Kasumi-1 (cell line): ENCODE results near the gene ANO2.

Experiments used
- DNase-seq, 2 experiments: peaks; one replicate each; lab custom pipeline; 2025; lab: John Stamatoyannopoulos, UW

Gene ANO2

DNA sequence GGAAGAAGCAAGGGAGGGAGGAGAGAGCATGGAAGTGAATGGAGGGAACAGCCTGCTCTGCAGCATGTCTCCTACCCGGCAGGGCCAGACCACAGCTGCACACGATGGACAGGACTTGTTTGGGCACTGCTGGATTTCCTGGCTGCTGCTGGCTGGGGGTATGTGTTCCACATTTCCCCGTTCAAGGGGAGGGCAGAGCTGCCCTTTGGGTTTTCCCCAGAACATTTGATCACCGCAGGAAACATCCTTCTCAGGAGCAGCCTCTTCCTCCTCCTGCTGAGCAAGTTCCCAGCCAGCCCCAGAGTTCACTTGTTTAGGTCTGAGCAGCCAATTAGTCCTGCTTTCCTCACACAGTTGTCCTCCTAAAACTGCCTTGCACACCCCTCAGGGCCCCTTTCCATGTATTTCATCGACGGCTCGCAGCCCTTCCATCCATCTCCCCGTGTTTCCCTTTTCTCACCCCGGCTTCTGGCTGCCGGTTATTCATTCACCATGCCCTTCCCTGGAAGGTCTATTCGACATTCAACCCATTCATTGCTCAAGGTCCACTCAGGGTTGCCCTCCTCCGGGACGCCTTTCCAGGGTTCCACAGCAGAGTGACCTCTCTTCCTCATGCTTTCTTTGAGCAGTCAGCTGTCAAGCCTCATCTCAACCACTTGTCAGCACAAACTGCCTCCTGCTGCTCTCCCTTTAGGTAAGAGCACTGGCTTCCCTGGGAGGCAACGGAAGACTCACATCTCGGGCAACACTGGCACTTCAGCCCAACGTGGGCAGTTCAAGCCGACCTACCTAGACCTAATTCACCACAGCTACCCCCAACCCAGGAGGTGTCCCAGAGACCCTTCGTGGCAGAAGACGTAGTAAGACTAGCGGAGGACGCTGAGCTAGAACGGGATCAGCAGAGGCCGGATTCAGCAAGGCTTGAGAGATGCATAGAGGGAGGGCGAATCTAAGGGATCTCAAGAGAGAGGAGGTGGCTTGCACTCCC lies 20.1 kb upstream of the ANO2 start:
- no peak for DNase-seq

DNA sequence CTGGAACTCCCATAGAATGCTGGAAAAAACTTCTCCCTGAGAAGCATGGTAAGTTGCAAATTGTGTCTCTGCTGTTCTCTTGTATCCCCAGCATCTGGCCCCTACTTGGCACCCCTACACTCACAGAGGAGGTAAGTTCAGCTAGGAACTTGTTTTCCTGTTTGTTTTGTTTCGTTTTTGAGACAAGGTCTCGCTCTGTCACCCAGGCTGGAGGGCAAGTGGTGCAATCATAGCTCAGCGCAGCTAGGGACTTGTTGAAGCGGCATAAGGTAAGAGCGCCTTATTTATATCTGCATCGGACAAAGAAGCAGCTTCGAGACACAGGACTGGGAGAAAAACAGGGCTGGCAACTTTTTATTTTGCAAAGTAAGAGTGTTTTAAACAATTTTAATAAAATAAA lies 18.5 kb upstream of the ANO2 start:
- no peak for DNase-seq

DNA sequence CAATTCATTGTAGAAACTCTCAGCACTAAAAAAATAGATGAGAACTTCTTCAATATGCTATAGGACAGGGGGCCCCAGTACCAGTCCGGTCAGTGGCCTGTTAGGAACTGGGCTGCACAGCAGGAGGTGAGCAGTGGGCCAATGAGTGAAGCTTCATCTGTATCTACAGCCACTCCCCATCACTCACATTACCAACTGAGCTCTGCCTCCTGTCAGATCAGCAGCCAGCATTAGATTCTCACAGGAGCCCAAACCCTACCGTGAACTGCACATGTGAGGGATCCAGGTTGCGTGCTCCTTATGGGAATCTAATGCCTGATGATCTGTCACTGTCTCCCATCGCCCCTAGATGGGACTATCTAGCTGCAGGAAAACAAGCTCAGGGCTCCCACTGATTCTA lies 15.7 kb upstream of the ANO2 start:
- DNase-seq: no peak

DNA sequence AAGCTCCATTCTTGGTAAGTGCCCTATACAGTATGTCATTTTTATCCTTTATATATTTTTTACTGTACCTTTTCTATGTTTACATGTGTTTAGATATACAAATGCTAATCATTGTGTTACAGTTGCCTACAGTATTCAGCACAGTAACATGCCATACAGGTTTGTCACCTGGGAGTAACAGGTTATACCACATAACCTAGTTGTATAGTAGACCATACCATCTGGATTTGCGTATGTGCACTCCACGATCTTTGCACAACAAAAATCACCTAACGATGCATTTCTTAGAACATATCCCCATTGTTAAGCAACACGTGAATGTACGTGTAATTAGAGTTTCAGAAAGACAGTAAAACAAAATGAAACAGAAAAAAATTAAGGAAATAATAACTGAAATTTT lies 11.9 kb upstream of the ANO2 start:
- DNase-seq: no peak

DNA sequence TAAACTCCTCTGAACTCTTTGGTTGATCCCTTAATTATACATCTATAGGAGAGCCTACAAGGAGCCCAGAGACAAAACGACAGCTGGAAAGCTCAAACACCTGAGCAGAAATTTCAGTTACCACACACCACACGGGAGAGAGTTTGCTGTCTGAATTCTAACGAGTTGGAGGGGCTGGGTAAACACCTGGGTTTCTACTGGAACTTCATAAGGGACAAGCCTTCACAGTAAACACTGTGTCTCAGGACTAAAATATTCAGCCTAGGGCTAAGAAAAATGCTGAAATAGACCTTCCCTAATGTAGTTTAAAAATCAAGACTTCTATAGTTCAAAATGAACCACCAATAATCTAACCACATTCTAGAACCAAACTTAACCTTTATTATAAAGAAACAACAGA lies 9.6 kb upstream of the ANO2 start:
- no peak for DNase-seq

DNA sequence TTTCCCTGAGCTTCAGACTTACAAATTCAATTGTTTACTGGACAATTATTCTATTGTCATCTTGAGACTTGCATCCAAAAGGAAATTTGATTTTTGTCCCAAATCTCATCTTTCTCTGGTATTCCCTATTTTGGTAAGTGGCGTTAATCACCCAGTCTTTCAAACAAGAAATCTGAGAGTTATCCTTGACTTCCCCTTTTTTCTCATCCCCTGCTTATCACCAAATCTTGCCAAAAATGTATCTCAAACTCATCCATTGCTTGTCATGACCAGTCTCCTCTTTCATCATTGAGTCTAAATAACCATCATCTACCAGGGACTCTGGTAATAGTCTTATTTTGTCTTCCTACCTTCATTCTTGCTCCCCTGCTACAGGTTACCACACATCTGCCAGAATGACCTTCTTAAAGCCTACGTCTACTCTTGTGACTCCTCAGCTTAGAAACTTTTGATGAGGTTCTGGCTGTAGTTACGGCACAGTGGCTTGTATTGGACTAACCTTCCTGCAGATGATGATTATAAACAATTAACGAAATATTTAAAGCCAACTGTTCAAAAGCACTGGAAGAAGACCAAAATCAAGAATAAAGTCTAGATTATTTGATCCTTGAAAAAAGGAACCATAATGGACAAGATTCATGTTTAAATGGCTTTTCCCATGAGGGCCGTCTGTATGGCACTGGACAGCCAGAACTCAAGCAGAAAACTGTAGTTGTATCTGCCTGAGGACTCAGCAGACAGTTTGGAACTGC lies 9.0 kb upstream of the ANO2 start:
- DNase-seq: no peak

DNA sequence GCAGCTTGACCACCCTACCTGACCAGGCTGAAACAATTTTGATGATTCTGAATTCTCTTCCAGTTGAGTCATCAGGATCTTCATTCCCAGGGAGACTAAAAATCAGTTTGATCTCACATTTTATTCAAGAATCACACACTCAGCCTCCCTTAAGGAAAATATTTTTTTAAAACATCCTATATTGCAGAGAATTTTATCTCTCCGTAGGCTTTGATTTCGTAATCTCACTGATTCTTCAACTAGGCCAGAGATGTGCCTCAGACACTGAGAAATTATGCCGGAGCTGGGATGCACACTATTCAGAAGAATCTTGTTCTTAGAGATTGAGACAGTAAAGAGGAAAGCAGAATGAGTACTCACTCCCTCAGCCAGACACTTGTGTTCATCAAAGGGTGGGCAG lies 7.0 kb upstream of the ANO2 start:
- DNase-seq: no peak

DNA sequence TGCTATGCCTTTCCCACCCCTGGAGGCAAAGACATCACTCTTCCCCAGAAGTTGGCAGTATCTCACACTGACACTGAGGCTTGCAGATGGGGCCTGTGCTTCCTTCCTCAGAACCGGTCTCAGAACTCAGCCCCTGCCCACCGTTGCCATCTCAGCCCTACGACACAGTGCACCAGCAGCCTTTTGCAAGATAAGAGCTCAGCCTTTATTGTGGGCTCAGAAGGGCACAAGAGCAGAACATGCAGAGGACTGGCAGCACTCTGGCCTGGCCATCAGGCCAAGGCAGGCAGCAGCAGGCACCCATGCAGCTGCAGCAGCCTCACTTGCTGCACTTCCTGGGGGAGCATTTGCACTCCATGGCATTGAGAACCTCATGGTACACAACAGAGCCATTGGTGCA lies 3.6 kb upstream of the ANO2 start:
- DNase-seq: no peak

DNA sequence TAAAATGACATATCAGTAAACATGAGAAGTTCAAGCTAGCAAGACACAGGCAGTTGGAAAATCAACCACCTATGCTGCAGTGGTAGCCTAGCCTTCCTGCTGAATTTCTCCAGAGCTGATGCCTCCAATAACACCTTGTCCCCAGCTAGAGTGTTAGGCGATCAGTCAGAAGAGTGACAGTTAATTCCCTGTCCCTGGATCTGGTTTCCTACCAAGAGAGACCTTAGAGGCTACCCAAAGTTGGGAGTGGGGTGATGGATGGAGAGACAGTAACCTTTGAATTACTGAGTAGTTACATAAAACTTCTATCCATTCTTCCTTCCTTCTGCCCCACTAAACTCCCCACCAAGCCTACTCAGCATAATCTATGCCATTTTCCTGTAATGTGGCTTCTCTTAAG lies 1.9 kb upstream of the ANO2 start:
- no peak for DNase-seq

- DNase-seq: no peak
Observed at GRCh38 chr12:5946388-5946787, 1.3 kb upstream of the ANO2 start.

- DNase-seq: no peak
Observed at GRCh38 chr12:5944688-5945070, 380 bp downstream of the ANO2 start.

DNA sequence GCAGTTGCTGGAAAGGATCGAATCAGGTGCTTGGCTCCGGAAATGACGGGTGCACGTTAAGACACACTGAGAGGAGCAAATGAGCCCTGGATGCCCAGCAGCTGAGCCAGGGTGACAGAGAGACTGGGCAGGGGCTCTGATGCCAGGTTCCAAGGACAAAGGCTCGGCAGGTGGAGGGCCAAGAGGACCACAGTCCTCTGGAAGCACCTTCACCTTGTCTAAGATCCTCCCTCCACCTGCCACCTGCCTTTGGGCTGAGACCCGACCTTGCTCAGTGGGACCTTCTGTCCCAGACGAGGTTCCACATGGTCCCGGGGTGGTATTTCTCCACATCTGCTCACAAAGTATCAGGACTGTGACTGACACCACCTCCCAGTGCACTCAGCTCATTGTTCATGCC lies 1.0 kb downstream of the ANO2 start:
- DNase-seq: no peak

- DNase-seq: no peak
Observed at GRCh38 chr12:5941907-5942306, 3.2 kb downstream of the ANO2 start.

GRCh38 chr12:5927732-5928516 lies 17.1 kb downstream of the ANO2 start:
- no peak for DNase-seq

GRCh38 chr12:5925646-5926045 lies 19.4 kb downstream of the ANO2 start:
- no peak for DNase-seq

- DNase-seq: no peak
Observed at GRCh38 chr12:5924342-5924741, 20.7 kb downstream of the ANO2 start.

DNA sequence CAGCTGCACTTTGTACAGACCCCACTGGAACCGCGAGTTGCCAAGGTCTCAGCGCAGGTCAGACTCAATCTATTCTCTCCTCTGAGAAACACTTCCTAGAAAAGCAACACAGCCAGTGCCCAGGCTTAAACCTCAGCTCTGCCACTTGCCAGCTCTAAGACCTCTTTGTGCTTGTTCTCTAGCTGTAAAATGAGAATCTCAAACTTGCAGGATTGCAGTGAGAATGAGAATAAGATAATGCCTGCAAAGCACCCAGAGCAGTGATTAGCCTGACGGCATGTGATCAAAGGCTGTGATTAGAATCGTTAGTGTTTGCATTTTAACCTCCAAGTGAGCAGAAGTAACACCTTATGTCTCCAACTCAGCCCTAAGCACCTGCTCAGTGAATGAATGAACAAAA lies 21.3 kb downstream of the ANO2 start:
- no peak for DNase-seq

GRCh38 chr12:5923043-5923605 lies 21.9 kb downstream of the ANO2 start:
- no peak for DNase-seq

- no peak for DNase-seq
Observed at GRCh38 chr12:5921966-5922899, 22.8 kb downstream of the ANO2 start.

GRCh38 chr12:5921027-5921909 lies 23.8 kb downstream of the ANO2 start:
- DNase-seq: no peak
